ENCODE data around the gene PKNOX1.

DNA sequence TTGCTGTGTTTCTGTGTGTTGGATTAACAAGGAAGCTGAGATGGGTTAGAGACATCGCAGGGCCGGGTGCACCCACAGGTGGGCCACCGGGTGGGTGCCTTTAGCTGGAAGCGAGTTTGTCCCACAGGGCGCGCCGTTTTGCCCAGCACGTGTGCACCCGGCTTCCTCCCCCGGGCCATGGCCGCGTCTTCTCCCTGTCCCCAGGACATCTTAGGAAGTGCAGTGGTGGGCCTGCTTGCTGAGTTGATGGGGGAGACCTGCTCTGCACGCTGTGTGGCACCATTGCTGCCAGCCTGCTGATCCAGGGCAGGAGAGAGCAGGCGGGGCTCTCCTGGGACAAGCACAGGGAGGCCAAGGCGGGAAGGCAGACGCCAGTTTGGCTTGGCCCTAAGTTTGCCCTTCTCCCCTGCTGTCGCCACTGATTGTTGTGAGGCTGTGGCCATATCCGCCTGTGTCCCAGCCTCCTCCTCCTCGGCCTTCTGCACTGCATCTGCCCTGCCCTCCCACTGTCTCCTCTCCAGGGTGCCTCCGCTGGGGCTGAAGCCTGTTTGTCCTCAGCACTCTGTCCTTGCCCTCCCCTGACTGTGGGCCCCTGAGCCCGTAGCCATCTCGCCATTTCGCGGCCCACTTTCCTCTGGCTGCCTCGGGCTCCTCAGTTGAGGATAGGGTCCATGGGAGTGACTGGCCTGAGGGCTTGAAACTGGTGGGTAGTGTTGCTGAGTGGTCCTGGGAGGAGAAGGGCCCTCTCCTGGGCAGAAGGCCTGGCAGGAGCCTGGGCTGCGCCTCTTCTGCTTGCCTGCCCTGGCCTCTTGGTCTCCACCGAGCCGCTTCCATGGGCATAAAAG lies 47.6 kb downstream of the PKNOX1 start:
- TF ChIP-seq, protein P1, sequence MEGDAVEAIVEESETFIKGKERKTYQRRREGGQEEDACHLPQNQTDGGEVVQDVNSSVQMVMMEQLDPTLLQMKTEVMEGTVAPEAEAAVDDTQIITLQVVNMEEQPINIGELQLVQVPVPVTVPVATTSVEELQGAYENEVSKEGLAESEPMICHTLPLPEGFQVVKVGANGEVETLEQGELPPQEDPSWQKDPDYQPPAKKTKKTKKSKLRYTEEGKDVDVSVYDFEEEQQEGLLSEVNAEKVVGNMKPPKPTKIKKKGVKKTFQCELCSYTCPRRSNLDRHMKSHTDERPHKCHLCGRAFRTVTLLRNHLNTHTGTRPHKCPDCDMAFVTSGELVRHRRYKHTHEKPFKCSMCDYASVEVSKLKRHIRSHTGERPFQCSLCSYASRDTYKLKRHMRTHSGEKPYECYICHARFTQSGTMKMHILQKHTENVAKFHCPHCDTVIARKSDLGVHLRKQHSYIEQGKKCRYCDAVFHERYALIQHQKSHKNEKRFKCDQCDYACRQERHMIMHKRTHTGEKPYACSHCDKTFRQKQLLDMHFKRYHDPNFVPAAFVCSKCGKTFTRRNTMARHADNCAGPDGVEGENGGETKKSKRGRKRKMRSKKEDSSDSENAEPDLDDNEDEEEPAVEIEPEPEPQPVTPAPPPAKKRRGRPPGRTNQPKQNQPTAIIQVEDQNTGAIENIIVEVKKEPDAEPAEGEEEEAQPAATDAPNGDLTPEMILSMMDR (IDR thresholded peaks at IDR 0.05) = no peak
- TF ChIP-seq POLR2A (IDR thresholded peaks at IDR 0.05) = no peak
